GM19035 (cell line): ENCODE results near the gene CDIPT.
"Not testable (repeated sequence)": the region's sequence is repeated elsewhere in the genome, so short reads cannot be mapped to it uniquely, and the experiment has no call there.

Experiments used
- ATAC-seq: cut with Tn5 transposase; IDR thresholded peaks from one replicate; pipeline ENCODE4 v1.9.1; 2021; ENCODE audit not compliant: unreplicated experiment

The CDIPT gene

DNA sequence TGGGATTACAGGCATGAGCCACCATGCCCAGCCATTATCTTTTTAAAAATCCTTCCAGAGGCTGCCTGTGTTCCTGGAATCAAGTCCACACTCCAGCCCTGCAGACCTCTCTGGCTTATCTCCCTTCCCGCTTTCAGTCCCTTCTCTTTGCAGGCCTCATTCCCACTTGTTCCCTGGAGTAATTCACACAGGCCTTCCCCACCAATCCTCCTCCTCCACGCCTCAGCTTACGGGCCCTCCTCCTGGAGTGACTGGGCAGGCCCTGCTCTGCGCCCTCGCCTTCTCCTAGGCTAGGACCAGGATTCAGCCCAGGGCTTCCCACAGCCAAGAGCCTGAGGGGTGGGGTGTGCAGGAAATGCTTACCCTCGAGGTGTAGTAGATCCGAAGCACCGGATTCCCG is 2.8 kb downstream of the CDIPT start:
- no peak for ATAC-seq

DNA sequence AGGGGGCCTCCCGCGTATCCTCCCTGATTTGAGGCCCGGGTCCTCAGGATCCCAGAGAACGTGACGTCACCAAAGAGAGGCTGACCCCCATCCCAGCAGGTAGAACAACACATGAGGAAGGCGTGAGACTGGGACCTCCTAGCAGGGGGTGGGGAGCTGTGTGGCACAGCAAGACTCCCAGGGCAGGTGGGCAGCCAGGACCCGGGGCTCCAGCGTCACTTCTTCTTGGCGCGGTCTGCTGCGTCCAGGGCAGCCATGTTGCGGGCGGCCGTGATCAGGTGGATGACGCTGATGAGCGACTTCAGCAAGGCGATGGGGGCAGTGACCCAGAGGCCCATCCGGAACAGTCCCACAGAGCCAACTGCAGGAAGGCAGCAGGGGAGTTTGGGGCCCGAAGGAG is 4.1 kb downstream of the CDIPT start:
- no peak for ATAC-seq

DNA sequence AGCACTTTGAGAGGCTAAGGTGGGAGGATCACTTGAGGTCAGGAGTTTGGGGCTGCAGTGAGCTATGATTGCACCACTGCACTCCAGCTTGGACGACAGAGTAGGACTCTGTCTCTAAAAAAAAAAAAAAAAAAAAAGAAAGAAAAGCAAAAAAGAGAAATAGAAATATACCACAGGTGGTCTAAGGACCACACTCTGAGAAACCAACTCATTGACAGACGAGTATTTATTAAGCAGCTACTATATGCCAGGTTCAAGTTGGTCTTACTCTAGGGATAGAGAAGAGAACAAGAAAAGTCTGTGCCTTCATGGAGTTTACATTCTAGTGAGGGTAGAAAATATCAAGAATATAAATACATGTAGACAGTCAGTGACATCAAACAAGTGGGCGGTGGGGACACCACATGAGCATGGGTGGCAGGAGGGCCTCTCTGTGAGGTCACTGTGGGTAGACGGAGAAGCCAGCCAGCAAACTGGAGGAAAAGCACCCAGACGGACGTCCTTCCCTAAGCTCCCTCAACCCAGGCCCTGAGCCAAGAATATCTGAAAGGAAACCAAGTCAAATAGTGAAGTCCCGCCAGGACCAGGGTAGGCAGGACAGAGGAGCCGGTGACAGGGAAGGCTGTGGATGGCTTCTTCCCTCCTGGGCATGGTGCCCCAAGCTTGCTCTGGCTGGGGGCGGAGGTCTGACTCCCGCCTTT is 4.7 kb downstream of the CDIPT start:
- ATAC-seq, result no peak

DNA sequence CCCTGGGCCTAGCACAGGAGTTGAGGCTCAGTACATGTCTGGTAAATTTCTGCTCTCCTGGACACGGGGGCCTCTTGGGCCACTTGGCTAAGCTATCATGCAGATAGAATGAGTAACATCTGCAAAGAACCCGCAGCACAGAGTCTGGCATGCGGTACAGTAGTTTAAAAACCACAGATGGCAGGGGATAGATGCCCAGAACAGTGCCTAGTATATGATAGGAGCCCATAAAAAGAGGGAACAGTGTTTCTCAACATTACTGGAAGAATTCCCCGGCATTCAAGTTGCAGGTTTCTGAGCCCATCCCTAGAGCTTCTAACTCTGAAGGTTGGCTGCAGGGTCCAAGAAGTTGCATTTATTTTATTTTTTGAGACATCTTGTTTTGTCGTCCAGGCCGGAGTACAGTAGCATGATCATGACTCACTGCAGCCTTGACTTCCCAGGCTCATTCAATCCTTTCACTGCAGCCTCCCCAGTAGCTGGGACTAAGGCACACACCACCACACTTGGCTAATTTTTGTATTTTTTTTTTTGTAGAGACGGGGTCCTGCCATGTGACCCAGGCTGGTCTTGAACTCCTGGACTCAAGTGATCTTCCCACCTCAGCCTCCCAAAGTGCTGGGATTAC is 5.8 kb downstream of the CDIPT start:
- no peak for ATAC-seq

DNA sequence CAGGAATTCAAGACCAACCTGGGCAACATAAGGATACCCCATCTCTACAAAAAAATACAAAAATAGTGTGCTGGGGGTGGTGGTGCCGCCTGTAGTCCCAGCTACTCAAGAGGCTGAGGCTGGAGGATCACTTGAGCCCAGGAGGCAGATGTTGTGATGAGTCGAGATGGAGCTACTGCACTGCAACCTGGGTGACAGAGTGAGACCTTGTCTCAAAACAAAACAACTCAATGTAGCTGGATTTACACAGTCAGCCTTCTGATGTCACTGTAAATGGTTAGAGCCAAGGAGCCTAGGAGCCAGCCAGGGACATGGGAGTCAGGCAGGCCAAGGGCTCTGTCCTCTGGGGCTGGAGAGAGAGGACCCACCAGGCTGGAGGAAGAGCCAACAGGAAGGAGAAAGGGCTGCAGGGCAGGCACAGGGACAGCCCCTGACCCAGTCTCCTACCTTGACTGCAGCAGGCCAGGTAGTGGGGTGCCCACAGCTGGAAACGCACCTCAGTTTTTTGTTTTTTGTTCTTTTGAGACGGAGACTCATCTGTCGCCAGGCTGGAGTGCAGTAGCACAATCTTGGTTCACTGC is 8.4 kb downstream of the CDIPT start:
- ATAC-seq, result no peak

DNA sequence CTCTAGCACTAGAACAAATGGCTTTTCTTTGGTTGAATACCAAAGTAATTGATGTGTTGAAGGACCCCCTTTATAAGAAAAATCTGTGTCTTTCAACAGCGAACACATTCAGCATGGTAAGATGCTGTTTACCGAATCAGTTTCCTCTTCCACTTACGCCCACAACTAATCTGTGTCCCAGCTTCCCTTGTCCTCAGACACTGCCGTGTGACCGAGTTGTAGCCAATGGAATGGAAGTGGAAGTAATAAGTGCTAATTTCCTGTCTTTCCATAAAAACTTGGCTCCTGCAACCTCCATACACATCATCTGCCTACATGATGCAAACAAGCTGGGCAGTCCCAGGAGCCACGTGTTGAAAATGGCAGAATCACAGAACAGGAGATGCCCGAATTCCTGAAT is 10.4 kb downstream of the CDIPT start:
- ATAC-seq, result no peak

DNA sequence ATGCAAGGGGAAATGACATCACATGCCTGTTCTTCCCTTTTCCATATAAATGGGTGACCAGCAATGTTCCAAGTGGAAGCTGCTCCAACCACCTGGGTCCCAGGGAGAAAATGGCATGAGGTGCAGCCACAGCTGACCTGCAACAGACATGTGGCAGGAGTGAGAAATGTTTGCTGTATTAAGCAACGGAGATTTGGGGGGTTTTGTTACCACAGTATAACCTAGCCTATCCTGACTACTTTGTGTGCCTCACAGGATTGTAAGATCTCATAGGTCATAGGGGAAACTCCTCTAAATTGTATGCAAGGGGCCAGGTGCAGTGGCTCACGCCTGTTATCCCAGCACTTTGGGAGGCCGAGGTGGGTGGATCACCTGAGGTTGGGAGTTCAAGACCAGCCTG is 12.0 kb downstream of the CDIPT start:
- ATAC-seq, result no peak

DNA sequence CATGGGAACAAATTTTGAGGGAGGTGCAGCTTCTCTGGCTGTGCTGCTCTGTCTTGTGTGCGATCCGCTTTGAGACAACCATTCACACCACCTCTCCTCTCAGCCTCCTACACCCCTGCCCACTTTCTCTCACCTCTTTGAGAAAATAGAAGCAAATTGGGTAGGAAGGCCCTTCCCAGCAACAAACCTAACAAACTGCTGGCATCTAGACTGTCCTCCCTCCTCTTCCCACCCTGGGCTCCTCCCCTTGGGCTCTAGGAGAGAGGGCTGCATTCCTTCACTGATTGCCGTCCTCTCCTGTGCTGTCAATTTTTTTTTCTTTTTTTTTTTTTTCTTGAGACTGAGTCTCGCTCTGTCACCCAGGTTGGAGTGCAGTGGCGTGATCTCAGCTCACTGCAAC is 13.5 kb downstream of the CDIPT start:
- ATAC-seq, result no peak

DNA sequence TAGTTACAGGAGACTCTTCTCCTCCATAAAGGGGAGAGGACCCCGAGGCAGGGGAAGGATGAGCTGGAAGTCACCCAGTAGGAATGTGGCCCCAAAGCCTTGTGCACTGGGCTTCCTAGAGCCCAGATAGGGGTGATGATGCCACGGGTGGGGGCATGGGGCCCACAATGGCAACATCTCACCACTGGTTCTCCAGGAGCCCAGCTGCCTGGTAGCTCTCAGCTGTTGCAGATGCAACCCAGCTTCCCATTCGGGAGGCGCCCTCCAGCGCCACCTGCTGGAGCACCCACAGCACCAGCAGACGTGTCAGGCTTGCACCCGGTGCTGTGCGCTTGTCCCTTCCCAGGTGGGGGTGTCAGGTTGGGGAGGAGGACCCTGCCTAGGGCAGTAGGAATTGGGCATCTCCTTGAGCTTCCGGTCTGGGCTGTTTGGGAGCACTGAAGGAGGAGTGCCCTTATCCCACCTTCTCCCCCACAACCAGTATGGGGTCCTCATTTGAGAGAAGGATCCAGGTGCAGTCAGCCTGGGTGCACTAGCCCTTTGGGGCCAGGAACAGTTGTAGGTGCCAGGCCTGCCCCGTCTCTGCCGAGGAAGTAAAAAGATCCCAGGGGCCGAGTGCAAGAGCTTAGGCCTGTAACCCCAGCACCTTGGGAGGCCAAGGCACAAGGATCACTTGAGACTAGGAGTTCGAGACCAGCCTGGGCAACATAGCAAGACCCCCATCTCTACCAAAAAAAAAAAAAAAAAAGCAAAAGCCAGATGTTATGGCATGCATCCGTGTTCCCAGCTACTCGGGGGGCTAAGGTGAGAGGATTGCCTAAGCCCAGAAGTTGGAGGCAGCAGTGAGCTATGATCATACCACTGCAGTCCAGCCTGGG is 14.4 kb downstream of the CDIPT start:
- no peak for ATAC-seq

DNA sequence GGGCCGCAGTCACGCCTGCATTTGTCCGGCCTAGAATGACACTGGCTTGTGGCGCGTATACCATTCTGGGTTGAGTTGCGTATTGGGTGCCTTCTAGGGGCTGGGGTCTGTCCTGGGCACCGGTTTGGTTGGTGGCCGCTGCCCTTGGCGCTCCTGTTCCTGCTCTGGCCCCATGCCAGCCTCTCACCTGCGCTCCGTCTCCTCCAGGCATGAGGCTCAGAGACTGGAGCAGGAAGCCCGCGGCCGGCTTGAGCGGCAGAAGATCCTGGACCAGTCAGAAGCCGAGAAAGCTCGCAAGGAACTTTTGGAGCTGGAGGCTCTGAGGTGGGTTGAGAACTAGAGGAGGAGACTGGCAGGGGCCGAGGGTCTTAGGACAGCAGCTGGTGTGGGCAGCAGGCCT is 17.4 kb downstream of the CDIPT start:
- no peak for ATAC-seq

DNA sequence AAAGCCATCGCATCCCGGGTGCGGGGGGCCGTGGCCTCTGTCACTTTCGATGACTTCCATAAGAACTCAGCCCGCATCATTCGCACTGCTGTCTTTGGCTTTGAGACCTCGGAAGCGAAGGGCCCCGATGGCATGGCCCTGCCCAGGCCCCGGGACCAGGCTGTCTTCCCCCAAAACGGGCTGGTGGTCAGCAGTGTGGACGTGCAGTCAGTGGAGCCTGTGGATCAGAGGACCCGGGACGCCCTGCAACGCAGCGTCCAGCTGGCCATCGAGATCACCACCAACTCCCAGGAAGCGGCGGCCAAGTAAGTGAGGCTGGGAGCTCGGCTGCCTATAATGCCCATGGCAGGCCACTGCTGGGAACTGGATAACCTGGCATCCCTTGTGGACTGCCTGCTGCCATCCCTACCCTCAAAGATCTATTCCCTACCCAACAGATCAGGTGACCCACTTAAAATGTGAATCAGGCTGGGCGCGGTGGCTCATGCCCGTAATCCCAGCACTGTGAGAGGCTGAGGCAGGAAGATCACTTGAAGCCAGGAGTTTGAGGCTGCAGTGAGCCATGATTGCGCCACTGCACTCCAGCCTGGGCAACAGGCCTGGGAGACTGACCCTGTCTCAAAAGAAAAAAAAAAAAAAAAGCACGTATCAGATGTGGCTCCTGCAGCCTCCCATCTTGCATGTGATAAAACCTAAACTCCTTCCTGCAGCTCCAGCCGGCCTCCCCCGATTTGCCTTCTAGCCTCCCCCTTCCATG is 18.3 kb downstream of the CDIPT start:
- ATAC-seq, result no peak

DNA sequence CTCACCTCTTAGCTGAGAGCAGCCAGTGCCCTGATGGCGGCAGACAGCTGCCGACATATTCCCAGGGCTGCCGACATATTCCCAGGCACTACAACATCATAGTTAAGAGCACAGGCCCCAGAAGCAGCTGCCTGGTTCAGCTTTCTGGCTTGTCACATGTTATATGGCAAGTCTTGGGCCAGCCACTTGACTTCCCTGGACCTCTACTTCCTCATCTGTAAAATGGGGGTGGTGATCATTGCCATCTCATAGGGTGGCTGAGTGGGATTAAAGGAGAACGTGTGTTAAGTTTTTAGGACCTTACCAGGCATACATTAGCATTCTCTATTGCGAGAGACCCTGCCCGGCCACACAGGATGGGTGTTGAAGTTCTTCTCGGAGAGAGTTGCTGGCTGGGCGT is 19.1 kb downstream of the CDIPT start:
- no peak for ATAC-seq

DNA sequence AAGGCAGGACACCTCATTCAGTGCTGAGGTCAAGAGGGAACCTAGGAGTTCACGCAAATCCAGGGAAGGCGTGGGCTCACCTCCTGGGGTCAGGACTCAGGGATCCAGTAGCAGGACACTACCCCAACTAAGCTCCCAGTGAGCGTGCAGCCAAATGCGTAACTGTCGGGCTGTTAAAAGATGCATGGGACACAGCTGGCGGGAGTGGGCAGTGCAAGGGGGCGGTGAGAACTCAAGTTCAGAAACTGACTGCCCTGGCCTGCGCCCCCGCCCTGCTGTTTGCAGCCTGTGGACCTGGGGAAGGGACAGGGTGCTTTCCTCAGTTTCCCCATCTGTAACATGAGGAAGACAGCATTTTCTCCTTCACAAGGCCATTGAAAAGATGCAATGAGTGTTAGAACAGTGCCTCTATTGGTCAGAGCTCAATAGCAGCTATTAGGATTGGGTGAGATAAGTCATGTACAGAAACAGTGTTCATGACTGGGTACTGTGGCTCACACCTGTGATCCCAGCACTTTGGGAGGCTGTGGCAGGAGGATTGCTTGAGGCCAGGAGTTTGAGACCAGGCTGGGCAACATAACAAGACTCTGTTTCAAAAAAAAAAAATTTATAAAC is 20.2 kb downstream of the CDIPT start:
- no peak for ATAC-seq

DNA sequence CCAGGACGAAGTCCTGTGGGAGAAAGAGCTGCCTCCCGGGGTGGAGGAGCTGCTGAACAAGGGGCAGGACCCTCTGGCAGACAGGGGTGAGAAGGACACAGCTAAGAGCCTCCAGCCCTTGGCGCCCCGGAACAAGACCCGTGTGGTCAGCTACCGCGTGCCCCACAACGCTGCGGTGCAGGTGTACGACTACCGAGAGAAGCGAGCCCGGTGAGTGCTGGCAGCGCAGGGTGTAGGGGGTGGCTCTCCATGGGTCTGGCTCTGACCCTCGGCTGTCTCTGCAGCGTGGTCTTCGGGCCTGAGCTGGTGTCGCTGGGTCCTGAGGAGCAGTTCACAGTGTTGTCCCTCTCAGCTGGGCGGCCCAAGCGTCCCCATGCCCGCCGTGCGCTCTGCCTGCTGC is 21.4 kb downstream of the CDIPT start:
- ATAC-seq, result no peak

DNA sequence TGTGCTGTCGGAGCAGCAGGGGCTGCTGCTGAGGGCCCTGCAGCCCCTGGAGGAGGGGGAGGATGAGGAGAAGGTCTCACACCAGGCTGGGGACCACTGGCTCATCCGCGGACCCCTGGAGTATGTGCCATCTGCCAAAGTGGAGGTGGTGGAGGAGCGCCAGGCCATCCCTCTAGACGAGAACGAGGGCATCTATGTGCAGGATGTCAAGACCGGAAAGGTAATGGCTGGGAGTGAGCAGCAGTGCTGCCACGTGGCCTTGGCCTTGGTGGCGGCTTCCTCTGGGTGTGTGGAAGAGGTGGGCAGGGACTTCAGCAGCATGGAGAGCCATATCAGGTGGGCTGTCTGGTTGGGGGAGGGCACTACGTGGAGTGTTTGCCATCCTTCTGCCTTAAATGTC is 22.8 kb downstream of the CDIPT start:
- no peak for ATAC-seq

DNA sequence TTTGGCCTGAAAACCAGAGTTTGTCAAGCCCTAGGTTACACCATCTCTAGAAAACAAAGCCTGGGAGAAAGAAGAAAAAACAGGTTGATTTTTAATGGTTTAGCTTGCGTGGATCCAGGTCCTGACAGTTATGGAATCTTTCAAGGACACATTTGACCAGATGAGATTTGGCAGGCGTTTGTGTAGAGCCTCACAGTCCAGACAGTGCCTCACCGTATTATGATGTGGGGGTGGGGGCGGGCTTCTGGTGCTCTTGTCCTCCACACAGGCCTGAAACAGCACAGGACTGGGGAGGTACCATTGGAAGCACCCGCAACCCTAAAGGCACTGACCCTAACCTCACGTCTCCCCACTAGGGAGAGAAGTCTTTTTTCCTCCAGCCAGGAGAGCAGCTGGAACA is 23.2 kb downstream of the CDIPT start:
- ATAC-seq, result no peak

DNA sequence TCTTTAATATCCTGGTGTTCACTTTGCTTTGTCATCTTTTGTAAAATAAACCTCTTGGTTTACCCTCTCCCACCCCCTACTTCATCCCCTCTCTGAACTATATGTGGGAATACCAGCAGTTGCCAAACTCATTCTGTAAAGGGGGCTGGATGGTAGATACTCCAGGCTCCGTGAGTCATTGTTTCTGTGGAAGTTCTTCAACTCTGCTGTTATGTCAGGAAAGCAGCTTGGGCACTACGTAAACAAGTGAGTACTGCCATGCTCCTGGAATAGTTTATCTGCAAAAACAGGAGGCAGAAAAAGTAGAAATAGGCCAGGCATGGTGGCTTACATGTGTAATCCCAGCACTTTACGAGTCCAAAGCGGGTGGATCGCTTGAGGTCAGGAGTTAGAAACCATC is 25.2 kb downstream of the CDIPT start:
- ATAC-seq, result no peak

DNA sequence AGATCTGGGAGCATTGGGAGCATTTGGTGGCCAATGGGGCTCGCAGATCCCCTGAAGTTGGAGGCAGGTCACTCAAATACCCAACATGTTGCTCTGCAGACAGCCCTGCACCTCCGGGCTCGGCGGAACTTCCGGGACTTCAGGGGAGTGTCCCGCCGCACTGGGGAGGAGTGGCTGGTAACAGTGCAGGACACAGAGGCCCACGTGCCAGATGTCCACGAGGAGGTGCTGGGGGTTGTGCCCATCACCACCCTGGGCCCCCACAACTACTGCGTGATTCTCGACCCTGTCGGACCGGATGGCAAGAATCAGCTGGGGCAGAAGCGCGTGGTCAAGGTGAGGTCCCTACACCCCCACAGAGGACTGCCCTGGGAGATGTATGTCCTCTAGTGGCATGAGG is 26.4 kb downstream of the CDIPT start:
- ATAC-seq, result no peak

DNA sequence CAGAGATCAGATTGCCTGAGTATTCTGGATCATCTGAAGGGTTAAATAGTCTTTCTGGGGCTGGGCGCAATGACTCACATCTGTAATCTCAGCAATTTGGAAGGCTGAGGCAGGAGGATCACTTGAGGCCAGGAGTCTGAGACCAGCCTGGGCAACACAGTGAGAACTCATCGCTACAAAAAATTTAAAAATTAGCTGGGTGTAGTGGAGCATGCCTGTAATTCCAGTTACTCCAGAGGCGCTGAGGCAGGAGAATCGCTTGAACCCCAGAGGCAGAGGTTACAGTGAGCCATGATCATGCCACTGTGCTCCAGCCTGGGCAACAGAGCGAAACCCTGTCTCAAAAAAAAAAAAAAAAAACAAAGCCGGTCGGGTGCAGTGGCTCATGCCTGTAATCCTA is 27.1 kb downstream of the CDIPT start:
- ATAC-seq, result no peak

DNA sequence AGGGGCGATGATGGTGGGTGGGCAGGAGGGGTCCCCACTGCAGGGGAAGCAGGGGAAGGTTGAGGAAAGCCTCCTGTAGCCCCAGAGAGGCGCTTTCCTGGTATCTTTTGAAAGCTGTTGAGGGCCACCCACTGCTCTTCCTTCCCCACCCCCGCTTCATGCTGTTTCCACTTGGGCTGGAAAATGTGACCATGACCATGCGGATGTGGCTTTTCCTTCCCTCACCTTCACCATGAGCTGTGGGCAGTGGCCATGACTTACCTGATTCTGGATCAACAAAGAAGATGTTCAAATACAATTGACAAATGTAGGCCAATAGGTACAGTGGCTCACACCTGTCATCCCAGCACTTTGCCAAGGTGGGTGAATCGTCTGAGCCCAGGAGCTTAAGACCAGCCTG is 28.9 kb downstream of the CDIPT start:
- no peak for ATAC-seq

DNA sequence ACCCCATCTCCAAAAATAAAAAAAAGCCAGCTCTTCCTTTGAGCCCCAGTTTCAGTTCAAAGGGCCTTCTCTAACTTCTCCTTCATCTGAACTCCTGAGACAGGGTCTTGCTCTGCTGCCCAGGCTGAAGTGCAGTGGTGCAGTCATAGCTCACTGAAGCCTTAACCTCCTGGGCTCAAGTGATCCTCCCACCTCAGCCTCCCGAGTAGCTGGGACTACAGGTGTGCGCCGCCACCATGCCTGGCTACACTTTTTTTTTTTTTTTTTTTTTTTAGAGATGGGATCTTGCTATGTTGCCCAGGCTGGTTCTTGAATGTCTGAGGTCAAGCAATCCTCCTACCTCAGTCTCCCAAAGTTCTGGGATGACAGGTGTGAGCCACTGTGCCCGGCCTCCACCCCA is 29.8 kb downstream of the CDIPT start:
- ATAC-seq, result not testable (repeated sequence)
